T47D (cell line): Measurements from ENCODE around the gene CERS6.

Experiments used
- DNase-seq, 2 experiments: peaks; one replicate each; pipeline versions ENCODE4 v3.0.0 to v3.0.0-alpha.2; 2011 to 2012; ENCODE audit warnings: low read depth in 1 of 2, low spot score in 1 of 2
- JUND ChIP-seq: IDR thresholded peaks from 2 replicates; pipeline ENCODE4 v1.6.1; 2012; ENCODE audit warnings: low read depth
- in situ Hi-C: cut with HindIII; loops from 2 replicates; pipeline ENCODE4 v1.10.0; 2016; ENCODE audit warnings: low sequenced_read_pairs, low pct_unique_long_range_greater_than_20kb

CERS6 gene

DNA sequence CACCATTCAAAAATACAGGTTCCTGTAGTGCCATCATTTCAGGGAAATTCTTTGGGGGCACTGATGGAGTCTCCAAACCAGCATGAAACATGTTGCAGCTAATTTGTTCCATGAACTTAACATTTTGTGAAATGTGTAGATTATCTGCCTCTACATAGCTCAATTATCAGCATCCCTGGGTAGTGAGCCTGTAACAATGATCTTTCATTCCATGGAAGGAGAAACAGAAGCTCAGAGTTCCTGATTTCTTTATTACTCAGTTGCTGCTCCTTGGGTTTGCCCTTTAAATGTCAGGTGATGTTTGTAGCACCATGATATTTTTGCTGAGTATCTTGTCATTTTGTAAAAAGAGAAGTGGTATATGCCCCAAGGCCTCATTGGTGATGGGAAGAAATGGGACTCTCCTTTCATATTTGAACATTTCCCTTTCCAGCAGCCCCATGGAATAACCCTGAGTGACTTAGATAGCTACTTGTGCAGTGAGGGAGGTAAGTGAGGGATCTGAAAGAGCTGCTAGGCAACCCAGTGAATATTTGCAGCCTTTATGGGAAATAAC, 146.9 kb downstream of the CERS6 start:
- no peak for DNase-seq
- in situ Hi-C loops: no loop called here
- no peak for TF ChIP-seq JUND

DNA sequence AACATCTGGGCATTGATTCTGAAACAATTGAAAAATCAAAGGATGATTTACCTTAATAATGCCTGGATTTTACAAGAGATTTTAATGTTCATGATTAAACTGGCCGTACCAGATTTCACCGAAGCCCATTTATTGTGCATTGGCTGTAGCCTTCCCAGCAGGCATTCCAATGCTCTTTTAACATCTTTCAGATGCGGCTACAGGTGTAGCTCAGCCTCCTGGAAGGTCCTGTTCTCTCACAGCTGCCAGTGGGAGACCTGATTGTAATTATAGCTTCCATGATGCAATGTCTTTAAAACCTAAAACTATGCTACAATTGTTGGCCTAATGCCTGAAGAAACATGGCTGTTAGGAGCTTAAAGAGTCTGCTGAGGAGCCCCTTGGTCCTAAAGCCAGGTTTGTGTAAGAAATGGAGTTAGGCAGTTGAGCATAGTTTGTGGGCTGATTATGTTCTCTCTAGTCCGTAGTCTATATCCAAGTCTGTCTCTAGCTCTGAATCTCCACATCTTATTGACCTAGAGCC, 147.4 kb downstream of the CERS6 start:
- in situ Hi-C loops: no loop called here
- no peak for TF ChIP-seq JUND
- no peak for DNase-seq

DNA sequence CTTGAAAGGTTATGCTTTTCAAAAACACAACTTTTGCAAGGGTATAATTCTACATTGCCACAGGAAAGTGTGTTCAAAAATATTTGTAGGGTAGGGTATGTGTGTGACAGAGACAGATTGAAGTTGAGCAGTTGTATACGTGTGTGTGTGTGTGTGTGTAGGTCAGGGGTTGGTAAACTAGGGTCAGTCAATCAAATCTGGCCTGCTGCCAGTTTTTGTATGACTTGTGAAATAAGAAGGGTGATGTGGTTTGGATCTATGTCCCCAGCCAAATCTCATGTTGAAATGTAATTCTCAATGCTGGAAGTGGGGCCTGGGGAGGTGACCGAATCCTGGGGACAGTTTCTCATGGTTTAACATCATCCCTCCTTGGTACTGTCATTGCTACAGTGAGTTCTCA, 148.2 kb downstream of the CERS6 start:
- in situ Hi-C loops: no loop called here
- no peak for DNase-seq
- TF ChIP-seq JUND: no peak

DNA sequence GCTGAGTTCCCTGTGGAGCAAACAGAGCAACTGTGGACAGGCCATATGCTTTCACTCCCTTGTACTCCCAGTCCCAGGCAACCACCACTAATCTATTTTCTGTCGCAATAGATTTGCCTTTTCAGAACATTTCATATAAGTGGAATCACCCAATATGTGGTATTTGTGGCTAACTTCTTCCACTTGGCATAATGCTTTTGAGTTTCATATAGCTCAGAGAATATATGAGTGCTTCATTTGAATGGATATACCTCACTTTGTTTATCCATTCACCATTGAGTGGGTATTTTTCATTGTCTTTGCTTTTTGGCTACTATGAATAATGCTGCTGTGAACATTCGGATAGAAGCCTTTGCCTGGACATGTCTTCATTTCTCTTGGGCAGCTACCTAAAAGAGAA, 151.9 kb downstream of the CERS6 start:
- TF ChIP-seq JUND: no peak
- in situ Hi-C loops: no loop called here
- no peak for DNase-seq

DNA sequence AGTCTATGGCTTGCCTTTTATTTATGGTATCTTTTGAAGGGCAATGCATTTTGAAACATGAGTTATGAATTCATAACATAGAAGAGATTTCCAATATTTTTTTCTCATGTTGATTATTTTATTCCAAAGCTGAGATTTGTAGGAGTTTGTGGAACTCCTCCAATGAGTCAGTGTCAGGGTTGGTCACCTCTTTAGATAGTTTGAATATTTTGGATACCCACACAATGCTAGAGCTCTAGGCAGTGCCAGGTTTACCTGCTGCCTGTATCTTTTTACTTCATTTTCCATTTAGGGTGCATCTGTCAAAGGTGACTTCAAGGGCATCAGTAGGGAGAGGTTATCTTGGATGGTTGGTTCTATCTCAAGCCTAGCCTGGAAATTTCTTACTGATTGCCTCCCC, 152.7 kb downstream of the CERS6 start:
- DNase-seq: no peak
- TF ChIP-seq JUND: no peak
- in situ Hi-C loops: no loop called here

DNA sequence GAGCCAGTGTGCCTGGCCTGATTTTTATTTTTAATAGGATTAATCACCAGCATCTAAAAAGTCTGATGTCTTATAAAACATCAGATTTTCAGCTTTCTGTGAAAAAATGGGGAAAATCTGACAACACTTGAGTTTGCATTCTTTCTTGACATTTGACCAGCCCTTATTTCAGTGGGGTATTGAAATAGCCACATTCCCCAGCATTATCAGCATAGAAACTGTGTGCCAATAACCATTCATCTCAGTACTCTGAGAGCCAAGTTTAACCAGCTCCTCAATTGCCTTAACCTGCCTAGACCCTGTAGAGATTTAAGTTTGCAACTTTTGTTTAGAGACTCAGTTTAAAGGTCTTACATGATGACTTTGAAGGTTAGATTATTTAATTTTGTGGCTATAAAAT, 155.0 kb downstream of the CERS6 start:
- in situ Hi-C loops: no loop called here
- DNase-seq: no peak

DNA sequence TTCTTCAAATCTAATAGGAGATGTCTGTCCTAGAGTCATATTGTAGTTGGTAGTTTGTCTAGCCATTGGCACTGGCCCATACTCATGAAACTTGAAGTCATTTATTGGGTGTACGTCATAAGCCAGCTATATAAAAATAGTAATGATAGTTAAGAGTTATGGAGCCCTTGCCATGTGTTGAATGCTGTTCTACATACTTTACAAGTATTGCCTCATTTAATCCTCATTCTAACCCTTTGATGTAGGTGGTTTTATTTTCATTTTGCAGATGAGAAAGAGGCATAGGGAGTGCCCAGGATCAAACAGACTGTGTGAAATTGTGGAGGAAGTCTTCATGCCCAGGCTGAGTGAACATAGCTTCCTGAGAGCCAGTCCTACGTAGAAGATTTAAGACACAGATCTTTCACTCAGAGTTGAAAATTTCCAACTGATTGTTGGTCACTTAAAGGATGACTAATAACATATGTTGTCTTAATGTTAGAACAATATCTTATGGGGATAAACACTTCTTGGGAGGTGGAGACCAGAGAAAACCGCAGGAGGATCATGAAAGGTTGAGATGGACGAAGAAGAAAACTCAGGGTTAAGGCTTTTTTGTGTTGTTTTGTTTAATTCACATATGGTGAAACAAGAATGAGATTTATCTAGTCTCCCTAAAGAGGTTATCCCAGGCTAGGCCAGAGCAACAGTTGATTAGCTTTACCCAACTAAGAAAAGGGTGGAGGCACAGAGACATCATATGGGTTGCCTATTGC, 156.0 kb downstream of the CERS6 start:
- no peak for DNase-seq
- in situ Hi-C loops: no loop called here
- no peak for TF ChIP-seq JUND

More for the DNA sequence above, 155.0 kb downstream of the CERS6 start:
- no peak for TF ChIP-seq JUND

DNA sequence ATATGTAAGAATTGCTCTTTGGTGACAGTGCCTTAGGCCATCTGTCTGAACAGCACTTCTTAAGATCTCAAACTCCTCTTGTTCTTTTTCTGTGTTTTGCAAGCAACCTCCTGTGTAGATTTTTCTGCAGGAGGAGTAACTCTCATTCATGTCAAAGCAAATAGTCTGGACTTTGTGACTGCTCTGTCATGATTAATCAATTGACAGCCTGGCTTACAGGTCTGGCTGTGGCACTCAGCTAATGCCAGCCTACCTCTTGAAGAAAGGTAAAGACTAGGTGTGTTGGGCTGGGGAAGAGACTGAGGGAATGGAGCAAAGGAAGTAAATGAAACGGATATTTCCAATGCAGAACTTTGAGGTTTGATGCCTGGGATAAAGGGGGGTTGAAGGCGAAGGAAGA, 156.6 kb downstream of the CERS6 start:
- in situ Hi-C loops: no loop called here
- no peak for DNase-seq

DNA sequence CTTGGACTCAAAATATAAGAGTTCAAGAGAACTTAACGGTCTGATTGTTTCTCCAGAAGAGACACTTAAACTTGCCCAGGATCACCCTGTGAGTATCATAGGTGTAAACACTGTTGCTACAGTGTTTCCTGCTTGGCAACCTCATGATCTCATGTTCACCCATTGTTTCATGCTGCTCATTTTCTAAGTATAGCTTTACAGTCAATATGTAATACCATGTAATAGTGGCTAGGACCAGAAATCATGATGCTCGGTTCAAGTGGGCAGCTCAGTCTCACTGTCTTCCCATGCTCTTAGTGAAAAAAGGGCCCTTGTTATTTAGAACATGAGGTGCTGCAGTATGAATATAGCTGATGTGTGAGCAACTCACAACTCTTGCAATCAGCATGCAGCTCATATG, 157.5 kb downstream of the CERS6 start:
- no peak for DNase-seq
- TF ChIP-seq JUND: no peak
- in situ Hi-C loops: no loop called here

More for the DNA sequence above, 156.6 kb downstream of the CERS6 start:
- no peak for TF ChIP-seq JUND

DNA sequence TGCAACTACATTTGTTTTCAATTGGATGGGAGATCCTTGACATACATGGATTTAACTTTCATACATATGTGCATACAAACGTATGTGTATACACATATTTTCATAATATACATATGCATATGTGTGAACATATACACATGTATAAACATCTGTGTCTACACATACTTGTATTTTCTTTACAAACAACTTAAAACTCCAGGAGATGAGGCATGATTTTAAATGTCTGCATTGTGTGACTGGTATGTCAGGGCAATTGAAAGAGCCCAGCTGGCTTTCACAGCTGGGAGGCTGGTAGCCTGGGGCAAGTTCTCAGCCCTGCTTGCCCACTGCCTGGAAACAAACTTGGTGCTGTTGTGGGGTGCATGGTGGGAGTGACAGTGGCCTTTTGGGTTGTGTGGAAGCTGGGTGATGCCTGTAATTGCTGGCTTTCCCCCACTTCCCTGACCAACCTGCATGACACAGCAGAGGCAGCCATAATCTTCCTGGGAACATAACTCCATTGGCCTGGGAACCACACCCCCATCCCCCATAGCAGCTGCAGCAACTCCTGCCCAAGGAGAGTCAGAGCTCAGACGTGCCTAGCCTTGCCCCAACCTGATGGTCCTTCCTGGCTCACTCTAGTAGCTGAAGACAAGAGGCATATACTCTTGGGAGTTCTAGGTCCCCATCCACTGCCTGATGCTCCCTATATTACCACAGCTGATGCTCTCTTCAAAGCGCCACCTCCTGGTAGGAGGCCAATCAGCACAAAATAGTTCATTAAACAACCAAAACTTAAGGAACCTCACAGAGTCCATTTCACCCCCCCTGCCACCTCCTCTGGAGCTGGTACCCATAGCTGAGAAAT, 158.3 kb downstream of the CERS6 start:
- DNase-seq: no peak
- in situ Hi-C loops: no loop called here
- TF ChIP-seq JUND: no peak

DNA sequence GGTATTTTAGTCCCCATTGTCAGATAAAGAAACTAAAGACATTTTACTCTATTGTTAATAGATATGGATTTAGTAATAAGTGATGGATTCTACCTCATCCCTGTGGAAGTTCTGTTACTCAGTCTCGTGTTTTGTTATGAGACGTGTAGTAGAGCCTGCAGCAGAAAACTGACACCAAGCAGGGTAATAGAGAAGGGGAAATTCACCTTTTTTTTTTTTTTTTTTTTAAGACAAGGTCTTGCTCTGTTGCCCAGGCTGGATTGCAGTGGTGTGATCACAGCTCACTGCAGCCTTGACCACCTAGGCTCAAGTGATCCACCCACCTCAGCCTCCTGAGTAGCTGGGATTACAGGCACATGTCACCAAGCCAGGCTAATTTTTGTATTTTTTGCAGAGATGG, 164.5 kb downstream of the CERS6 start:
- no peak for TF ChIP-seq JUND
- in situ Hi-C loops: no loop called here

DNA sequence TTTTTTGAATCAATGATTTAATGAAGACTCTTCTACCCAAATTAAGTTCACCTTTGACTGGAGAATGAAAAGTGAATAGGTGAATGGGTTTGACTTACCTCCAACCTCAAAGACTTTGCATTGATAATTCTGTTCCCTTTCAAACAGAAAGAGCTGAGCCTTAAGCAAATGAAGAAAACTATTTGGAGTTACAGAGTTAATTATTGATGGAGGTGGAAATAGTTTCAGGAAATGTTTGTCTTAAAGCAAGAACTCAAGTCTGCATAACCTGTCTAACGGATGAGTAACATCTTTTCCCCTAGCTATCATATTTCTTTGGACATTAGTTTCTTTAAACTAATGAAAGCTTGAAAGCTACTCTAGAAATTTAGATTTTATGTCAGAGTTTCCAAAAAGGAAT, 166.5 kb downstream of the CERS6 start:
- no peak for DNase-seq
- no peak for TF ChIP-seq JUND
- in situ Hi-C loops: no loop called here

More for the DNA sequence above, 164.5 kb downstream of the CERS6 start:
- DNase-seq: no peak

DNA sequence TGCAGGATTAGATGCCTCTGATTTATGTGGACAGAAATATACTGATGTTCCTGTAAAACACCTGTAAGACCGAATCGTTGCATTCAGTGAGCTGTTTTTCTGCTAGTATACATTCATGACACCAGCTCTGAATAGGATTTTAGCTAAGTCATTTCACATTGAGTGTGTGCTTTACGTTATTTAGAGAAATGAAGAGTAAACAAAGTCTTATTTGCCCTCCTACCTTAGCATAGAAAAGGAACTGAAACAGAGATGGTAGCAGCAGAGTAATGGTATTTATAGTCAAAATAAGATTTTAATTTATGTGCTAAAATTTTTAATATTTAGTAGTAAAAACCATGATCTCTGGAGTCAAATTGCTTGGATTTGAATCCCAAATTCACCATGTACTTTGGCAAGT, 168.0 kb downstream of the CERS6 start:
- no peak for TF ChIP-seq JUND
- DNase-seq: no peak
- in situ Hi-C loops: no loop called here
